GM06990 (cell line): Measurements from ENCODE around the gene ABCC4.

Source experiments
- DNase-seq: peaks from one replicate; pipeline ENCODE4 v3.0.0-alpha.2; 2011; ENCODE audit not compliant: insufficient read length; ENCODE audit errors: extremely low read depth
- H3K27me3 ChIP-seq: replicated peaks from 2 replicates; pipeline ENCODE4 v1.6.0; 2011; ENCODE audit warnings: low read length; ENCODE audit not compliant: control insufficient read depth, insufficient read depth
- H3K36me3 ChIP-seq: 2 replicates; pipeline ENCODE4 v1.5.1; 2011; ENCODE audit warnings: low read length; ENCODE audit not compliant: control insufficient read depth, insufficient read depth
- H3K4me3 ChIP-seq: replicated peaks from 2 replicates; pipeline ENCODE4 v1.5.1; 2011; ENCODE audit warnings: low read depth, mild to moderate bottlenecking, control low read depth, low read length
- CTCF ChIP-seq: IDR thresholded peaks from 2 replicates; pipeline ENCODE4 v1.5.1; 2011; ENCODE audit warnings: low read length, control low read depth, mild to moderate bottlenecking, inconsistent platforms; ENCODE audit not compliant: insufficient read depth, poor library complexity, severe bottlenecking

The ABCC4 gene

GRCh38 chr13:95217920-95218830 is 83.1 kb downstream of the ABCC4 start:
- TF ChIP-seq CTCF: no peak
- Histone ChIP-seq H3K36me3 (peaks cover 2% of the 10 kb centered on the region; the same call in 1 of the 2 replicates), H3K27me3 (no peaks in the 10 kb centered on the region), H3K4me3 (no peak overlapping the region)
- no peak for DNase-seq

- no peak for TF ChIP-seq CTCF
- Histone ChIP-seq H3K36me3 (peaks cover 2% of the 10 kb centered on the region; the same call in 1 of the 2 replicates), H3K27me3 (no peaks in the 10 kb centered on the region), H3K4me3 (no peak overlapping the region)
- DNase-seq: no peak
These were observed 85.1 kb downstream of the ABCC4 start for GRCh38 chr13:95216182-95216581.

GRCh38 chr13:95212983-95213850 is 88.0 kb downstream of the ABCC4 start:
- Histone ChIP-seq H3K27me3 (no peaks in the 10 kb centered on the region), H3K4me3 (no peak overlapping the region), H3K36me3 (peaks cover 2% of the 10 kb centered on the region)
- no peak for DNase-seq
- TF ChIP-seq CTCF: no peak

- TF ChIP-seq CTCF: no peak
- peaks cover 8% of the 10 kb centered on the region for H3K36me3 ChIP-seq
- H3K27me3 ChIP-seq: no peaks in the 10 kb centered on the region
- no peak for DNase-seq
- H3K4me3 ChIP-seq: no peak overlapping the region
These were observed 92.1 kb downstream of the ABCC4 start for GRCh38 chr13:95209109-95209508.

- Histone ChIP-seq H3K27me3 (no peaks in the 10 kb centered on the region), H3K4me3 (peak overlapping the region; percentile 45), H3K36me3 (peaks cover 11% of the 10 kb centered on the region)
- no peak for TF ChIP-seq CTCF
- DNase-seq: peak; percentile 35
These were observed 93.4 kb downstream of the ABCC4 start for GRCh38 chr13:95207769-95208366.
